Medulla oblongata (tissue), 1 donor: ENCODE data around the gene EQTN.
"Not testable (repeated sequence)": the region's sequence is repeated elsewhere in the genome, so short reads cannot be mapped to it uniquely, and the experiment has no call there.

Experiments used
- DNase-seq: peaks from one replicate; pipeline ENCODE4 v3.0.0-alpha.2; 2015; ENCODE audit errors: extremely low spot score

EQTN gene

GRCh38 chr9:27293996-27294395 is 3.0 kb downstream of the EQTN start:
- no peak for DNase-seq

GRCh38 chr9:27292659-27293405 is 4.1 kb downstream of the EQTN start:
- DNase-seq = no peak

GRCh38 chr9:27291292-27291691 is 5.7 kb downstream of the EQTN start:
- DNase-seq = no peak

- DNase-seq = no peak
Observed at GRCh38 chr9:27282269-27282668, 14.7 kb downstream of the EQTN start.

GRCh38 chr9:27280860-27281259 is 16.1 kb downstream of the EQTN start:
- no peak for DNase-seq

GRCh38 chr9:27280249-27280648 is 16.7 kb downstream of the EQTN start:
- DNase-seq = no peak

GRCh38 chr9:27279611-27280010 is 17.3 kb downstream of the EQTN start:
- DNase-seq = no peak

- no peak for DNase-seq
Observed at GRCh38 chr9:27278374-27278773, 18.6 kb downstream of the EQTN start.

- DNase-seq = peak; percentile 82
Observed at GRCh38 chr9:27276193-27277030, 20.5 kb downstream of the EQTN start.

GRCh38 chr9:27273186-27273585 is 23.8 kb downstream of the EQTN start:
- DNase-seq = no peak

- DNase-seq = no peak
Observed at GRCh38 chr9:27272103-27272502, 24.8 kb downstream of the EQTN start.

GRCh38 chr9:27261517-27262211 is 35.3 kb downstream of the EQTN start:
- no peak for DNase-seq

GRCh38 chr9:27260789-27261516 is 36.0 kb downstream of the EQTN start:
- no peak for DNase-seq

GRCh38 chr9:27258662-27259061 is 38.3 kb downstream of the EQTN start:
- no peak for DNase-seq

GRCh38 chr9:27248702-27249101 is 48.2 kb downstream of the EQTN start:
- DNase-seq = no peak

- DNase-seq = peak; percentile 62
Observed at GRCh38 chr9:27247756-27248155, 49.2 kb downstream of the EQTN start.

GRCh38 chr9:27239648-27240047 is 57.3 kb downstream of the EQTN start:
- DNase-seq = not testable (repeated sequence)
